Keratinocyte (primary cell): ENCODE data around the gene GPR139.

Experiments
- CTCF ChIP-seq, 3 experiments: IDR thresholded peaks in 1 of 3; conservative IDR thresholded peaks in 1 of 3; optimal IDR thresholded peaks in 1 of 3; 2 replicates in 2 of 3; 3 replicates in 1 of 3; pipeline versions ENCODE3 to v1.5.1; 2011; ENCODE audit warnings: low read length in 3 of 3, mild to moderate bottlenecking in 3 of 3, moderate library complexity in 2 of 3, control low read depth in 1 of 3, inconsistent platforms in 1 of 3; ENCODE audit not compliant: insufficient read depth in 2 of 3; ENCODE audit errors: extremely low read depth in 1 of 3
- EZH2 ChIP-seq: IDR thresholded peaks from one replicate; pipeline ENCODE4 v1.6.1; 2012; ENCODE audit warnings: inconsistent platforms, mild to moderate bottlenecking, low read length, moderate library complexity

DNA sequence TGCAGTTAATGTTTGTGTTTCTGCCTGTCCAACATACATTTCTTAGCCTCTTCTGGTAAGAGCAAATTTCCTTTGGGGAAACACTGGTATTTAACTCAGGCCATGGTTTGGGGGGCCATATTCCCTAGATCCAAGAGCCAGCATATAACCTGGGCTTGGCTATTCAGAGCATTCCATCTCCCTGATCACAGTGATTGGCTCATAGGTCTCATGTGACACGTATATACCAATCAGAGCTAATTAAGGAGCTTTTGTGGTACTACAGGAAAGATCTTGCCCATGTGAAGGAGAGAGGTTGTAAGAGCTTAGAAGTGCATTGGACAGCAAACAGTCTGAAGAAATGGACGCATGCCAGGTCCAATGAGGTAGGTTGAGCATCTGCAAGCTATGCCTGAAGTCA lies 33.4 kb upstream of the GPR139 start:
- no peak for TF ChIP-seq CTCF (optimal IDR thresholded peaks at IDR 0.05 in 1 of 3, IDR thresholded peaks at IDR 0.05 in 1 of 3, conservative IDR thresholded peaks at IDR 0.05 in 1 of 3; ENCODE audit: extremely low read depth in 1 of 3, insufficient read depth in 2 of 3, low read length in 3 of 3)
- TF ChIP-seq EZH2: no peak
